ENCODE data around the gene ADAMTSL1. TPM values are rescaled to one million over a fixed set of nuclear protein-coding genes. Genes with fewer than 3 reads are reported as not detected.

ADAMTSL1 gene
- total RNA-seq, 4 donors from 2014 or later = 0.32 to 2.3 (median 1.3) TPM

DNA sequence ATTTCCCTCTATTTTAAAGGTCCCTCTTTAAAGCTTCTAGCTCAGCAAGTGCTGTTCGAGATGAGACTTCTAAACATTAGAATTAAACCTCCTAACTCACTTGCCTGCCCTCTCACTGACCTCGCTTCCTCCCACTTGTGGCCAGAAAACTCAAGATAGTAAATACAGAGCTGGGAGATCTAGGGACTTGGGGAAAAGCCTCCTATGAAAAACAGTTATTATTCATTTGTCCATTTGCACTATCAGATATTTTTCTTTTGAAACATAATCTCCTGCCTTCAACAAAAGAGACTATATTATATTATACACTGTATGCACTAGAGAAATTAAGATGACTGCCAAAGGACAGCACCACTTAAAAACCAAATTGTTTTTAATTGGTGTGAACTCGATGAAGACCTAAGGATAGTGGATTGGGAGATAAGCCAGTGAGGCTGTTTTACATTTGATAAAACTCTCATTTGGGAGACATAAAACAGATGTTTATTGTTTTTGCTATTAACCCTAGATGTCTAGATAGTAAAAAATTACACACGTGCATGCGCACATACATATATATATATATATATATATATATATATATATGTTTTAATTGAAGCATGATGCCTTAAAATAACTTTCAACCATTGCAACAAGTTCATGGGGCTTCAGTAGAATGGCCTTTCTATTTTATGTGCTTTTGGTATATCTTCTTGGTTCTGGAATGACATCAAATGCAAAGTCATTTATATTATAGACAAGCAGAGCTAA is 229.4 kb downstream of the ADAMTSL1 start:
- H3K4me1 ChIP-seq = peaks cover 25% of the 10 kb centered on the region
- TF ChIP-seq POLR2AphosphoS5 (IDR thresholded peaks at IDR 0.05) (no peak), POLR2A (IDR thresholded peaks at IDR 0.05) (no peak), EP300 (IDR thresholded peaks at IDR 0.05) (no peak)
- TF ChIP-seq, protein P1, sequence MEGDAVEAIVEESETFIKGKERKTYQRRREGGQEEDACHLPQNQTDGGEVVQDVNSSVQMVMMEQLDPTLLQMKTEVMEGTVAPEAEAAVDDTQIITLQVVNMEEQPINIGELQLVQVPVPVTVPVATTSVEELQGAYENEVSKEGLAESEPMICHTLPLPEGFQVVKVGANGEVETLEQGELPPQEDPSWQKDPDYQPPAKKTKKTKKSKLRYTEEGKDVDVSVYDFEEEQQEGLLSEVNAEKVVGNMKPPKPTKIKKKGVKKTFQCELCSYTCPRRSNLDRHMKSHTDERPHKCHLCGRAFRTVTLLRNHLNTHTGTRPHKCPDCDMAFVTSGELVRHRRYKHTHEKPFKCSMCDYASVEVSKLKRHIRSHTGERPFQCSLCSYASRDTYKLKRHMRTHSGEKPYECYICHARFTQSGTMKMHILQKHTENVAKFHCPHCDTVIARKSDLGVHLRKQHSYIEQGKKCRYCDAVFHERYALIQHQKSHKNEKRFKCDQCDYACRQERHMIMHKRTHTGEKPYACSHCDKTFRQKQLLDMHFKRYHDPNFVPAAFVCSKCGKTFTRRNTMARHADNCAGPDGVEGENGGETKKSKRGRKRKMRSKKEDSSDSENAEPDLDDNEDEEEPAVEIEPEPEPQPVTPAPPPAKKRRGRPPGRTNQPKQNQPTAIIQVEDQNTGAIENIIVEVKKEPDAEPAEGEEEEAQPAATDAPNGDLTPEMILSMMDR (IDR thresholded peaks at IDR 0.05) = no peak
- WGBS = 67% methylated on average over 5 of the region's 5 CpGs
- no peaks in the 10 kb centered on the region for H3K36me3 ChIP-seq
- no peaks in the 10 kb centered on the region for H3K27me3 ChIP-seq
- DNase-seq (ENCODE audit: low spot score in 2 of 2) = no peak
- no peak overlapping the region for H3K4me3 ChIP-seq
- H3K9me3 ChIP-seq = no peaks in the 10 kb centered on the region
- no peak overlapping the region for H3K27ac ChIP-seq

DNA sequence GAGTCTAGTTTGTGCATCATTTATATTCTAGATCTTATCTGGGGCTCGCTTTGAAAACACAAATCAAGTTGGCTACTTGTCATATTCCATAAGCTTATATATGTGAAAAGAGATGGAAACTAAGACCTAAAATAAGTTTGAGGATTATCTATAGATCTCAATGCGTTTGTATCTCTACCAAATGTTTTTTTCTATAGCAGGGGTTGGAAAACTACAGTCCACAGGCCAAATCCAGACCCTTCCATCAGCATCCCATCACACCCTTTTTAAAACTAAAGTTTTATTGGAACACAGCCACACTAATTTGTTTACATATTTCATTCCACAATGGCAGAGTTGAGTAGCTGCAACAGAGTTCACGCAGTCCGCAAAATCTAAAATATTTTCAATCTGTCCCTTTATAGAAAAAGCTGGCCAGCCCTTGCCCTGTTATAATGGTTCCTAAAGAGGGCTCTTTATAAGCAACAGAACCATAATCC is 230.0 kb downstream of the ADAMTSL1 start:
- no peaks in the 10 kb centered on the region for H3K27me3 ChIP-seq
- H3K36me3 ChIP-seq = no peaks in the 10 kb centered on the region
- TF ChIP-seq EP300 (IDR thresholded peaks at IDR 0.05) = no peak
- TF ChIP-seq POLR2A (IDR thresholded peaks at IDR 0.05) = no peak
- TF ChIP-seq, protein P1 (IDR thresholded peaks at IDR 0.05) = no peak
- TF ChIP-seq POLR2AphosphoS5 (IDR thresholded peaks at IDR 0.05) = no peak
- DNase-seq (ENCODE audit: low spot score in 2 of 2) = no peak
- peaks cover 25% of the 10 kb centered on the region for H3K4me1 ChIP-seq
- H3K27ac ChIP-seq = no peak overlapping the region
- no peaks in the 10 kb centered on the region for H3K9me3 ChIP-seq
- no peak overlapping the region for H3K4me3 ChIP-seq
- 80% methylated on average over 4 of the region's 4 CpGs for WGBS

DNA sequence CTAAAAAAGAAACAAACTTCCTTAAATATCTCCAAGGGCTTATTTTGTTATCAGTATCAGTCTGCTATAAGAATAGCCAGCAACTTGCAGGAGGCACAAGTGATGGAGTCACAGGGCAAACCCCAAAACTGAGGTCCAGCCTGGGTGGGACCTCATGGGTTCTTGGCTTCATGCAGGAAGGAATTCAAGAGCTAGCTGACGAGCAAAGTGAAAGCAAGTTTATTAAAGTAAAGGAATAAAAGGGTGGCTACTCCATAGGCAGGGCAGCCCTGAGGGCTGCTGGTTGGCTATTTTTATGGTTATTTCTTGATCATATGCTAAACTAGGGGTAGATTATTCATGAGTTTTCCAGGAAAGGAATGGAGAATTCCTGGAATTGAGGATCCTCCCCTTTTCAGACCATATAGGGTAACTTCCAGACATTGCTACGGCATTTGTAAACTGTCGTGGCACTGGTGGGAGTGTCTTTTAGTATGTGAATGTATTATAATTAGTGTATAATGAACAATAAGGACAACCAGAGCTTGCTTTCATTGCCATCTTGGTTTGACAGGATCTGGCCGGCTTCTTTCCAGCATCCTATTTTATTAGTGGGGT is 231.9 kb downstream of the ADAMTSL1 start:
- Histone ChIP-seq H3K4me3 (no peak overlapping the region), H3K27ac (no peak overlapping the region), H3K27me3 (no peaks in the 10 kb centered on the region), H3K9me3 (no peaks in the 10 kb centered on the region), H3K36me3 (no peaks in the 10 kb centered on the region), H3K4me1 (peaks cover 21% of the 10 kb centered on the region)
- DNase-seq (ENCODE audit: low spot score in 2 of 2) = no peak
- WGBS = 50% methylated on average over 4 of the region's 4 CpGs
- TF ChIP-seq, protein P1 (IDR thresholded peaks at IDR 0.05) = no peak
- TF ChIP-seq POLR2A (IDR thresholded peaks at IDR 0.05) = no peak
- TF ChIP-seq POLR2AphosphoS5 (IDR thresholded peaks at IDR 0.05) = no peak
- TF ChIP-seq EP300 (IDR thresholded peaks at IDR 0.05) = no peak

DNA sequence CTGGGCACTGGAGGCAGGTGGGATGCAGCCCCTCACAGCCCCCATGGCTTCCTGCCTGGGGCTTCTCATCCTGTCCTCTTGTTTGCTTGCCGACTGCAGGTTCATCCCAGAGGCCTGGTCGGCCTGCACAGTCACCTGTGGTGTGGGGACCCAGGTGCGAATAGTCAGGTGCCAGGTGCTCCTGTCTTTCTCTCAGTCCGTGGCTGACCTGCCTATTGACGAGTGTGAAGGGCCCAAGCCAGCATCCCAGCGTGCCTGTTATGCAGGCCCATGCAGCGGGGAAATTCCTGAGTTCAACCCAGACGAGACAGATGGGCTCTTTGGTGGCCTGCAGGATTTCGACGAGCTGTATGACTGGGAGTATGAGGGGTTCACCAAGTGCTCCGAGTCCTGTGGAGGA is 232.7 kb downstream of the ADAMTSL1 start:
- Histone ChIP-seq H3K9me3 (no peaks in the 10 kb centered on the region), H3K4me3 (no peak overlapping the region), H3K36me3 (no peaks in the 10 kb centered on the region), H3K27ac (no peak overlapping the region), H3K4me1 (peaks cover 21% of the 10 kb centered on the region), H3K27me3 (no peaks in the 10 kb centered on the region)
- TF ChIP-seq POLR2AphosphoS5 (IDR thresholded peaks at IDR 0.05) (no peak), POLR2A (IDR thresholded peaks at IDR 0.05) (no peak), EP300 (IDR thresholded peaks at IDR 0.05) (no peak)
- TF ChIP-seq, protein P1 (IDR thresholded peaks at IDR 0.05) = no peak
- 74% methylated on average over 9 of the region's 11 CpGs for WGBS
- DNase-seq (ENCODE audit: low spot score in 2 of 2) = no peak

DNA sequence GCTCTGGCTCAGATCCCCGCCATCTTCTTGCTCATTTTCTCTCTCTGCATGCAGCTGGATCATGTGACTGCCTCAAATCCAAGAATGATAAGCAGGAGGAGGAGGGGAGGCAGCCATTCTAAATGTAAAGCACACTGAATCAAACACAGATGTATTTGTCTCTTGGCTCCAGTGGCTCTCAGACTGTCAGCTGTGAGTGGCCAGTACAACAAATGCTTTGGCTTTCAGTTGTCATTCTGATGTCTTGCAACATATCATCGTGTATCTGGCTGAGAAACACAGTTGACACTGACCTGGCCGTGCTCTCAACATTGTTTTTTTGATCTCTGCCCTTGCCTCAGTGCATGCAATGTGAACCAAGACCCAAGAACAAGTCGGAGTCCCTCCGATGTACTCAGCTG is 233.1 kb downstream of the ADAMTSL1 start:
- no peak for DNase-seq (ENCODE audit: low spot score in 2 of 2)
- no peaks in the 10 kb centered on the region for H3K27me3 ChIP-seq
- H3K9me3 ChIP-seq = no peaks in the 10 kb centered on the region
- no peaks in the 10 kb centered on the region for H3K36me3 ChIP-seq
- 57% methylated on average over 5 of the region's 5 CpGs for WGBS
- H3K27ac ChIP-seq = no peak overlapping the region
- TF ChIP-seq POLR2AphosphoS5 (IDR thresholded peaks at IDR 0.05) (no peak), POLR2A (IDR thresholded peaks at IDR 0.05) (no peak), EP300 (IDR thresholded peaks at IDR 0.05) (no peak)
- TF ChIP-seq, protein P1 (IDR thresholded peaks at IDR 0.05) = no peak
- H3K4me1 ChIP-seq = peaks cover 21% of the 10 kb centered on the region
- H3K4me3 ChIP-seq = no peak overlapping the region

Data from suprapubic skin (tissue), 4 donors.